Esophagus muscularis mucosa (tissue), 4 donors: ENCODE results near the gene LARP4. TPM values are rescaled to one million over a fixed set of nuclear protein-coding genes. Genes with fewer than 3 reads are reported as not detected.

Experiments used
- DNase-seq: peaks from one replicate; pipeline ENCODE4 v3.0.0-alpha.2; 2017; ENCODE audit errors: extremely low spot score
- H3K27ac ChIP-seq, 4 donors: fragments of 200-600 bp; sonication (generic); replicated peaks in 1 of 4; 1 replicate in 3 of 4; 2 replicates in 1 of 4; pipeline ENCODE4 v1.5.1; 2016 to 2019; ENCODE audit warnings: mild to moderate bottlenecking in 1 of 4
- H3K27me3 ChIP-seq, 4 donors: fragments of 200-600 bp; sonication (generic); one replicate each; pipeline versions ENCODE4 v1.5.1 to v1.6.0; 2016 to 2019
- H3K36me3 ChIP-seq, 4 donors: fragments of 200-600 bp; sonication (generic); one replicate each; pipeline ENCODE4 v1.5.1; 2016 to 2019
- H3K4me1 ChIP-seq, 4 donors: fragments of 200-600 bp; sonication (generic); one replicate each; pipeline ENCODE4 v1.5.1; 2016 to 2019
- H3K4me3 ChIP-seq, 4 donors: fragments of 200-600 bp; sonication (generic); 1 replicate in 2 of 4; 2 replicates in 2 of 4; pipeline ENCODE4 v1.5.1; 2016 to 2019; ENCODE audit warnings: mild to moderate bottlenecking in 4 of 4, moderate library complexity in 1 of 4
- H3K9me3 ChIP-seq, 4 donors: fragments of 200-600 bp; sonication (generic); 1 replicate in 3 of 4; 2 replicates in 1 of 4; pipeline ENCODE4 v1.5.1; 2016 to 2019
- CTCF ChIP-seq, 3 experiments: fragments of 200-600 bp in 2 of 3; fragments of 450-650 bp in 1 of 3; sonication (generic) in 2 of 3; IDR thresholded peaks; one replicate each; pipeline ENCODE4 v1.5.1; 2017 to 2019; ENCODE audit warnings: antibody characterized with exemption in 3 of 3, mild to moderate bottlenecking in 2 of 3, moderate library complexity in 1 of 3
- EP300 ChIP-seq: sonication (generic); formaldehyde crosslinking; IDR thresholded peaks from one replicate; pipeline ENCODE4 v1.6.1; 2017; ENCODE audit warnings: antibody characterized with exemption
- POLR2A ChIP-seq: fragments of 450-650 bp; IDR thresholded peaks from one replicate; pipeline ENCODE4 v1.6.1; 2017; ENCODE audit warnings: antibody characterized with exemption, moderate library complexity, mild to moderate bottlenecking, low read depth
- POLR2AphosphoS5 ChIP-seq, 2 donors: sonication (generic); formaldehyde crosslinking; IDR thresholded peaks; one replicate each; pipeline ENCODE4 v1.6.1; 2017; ENCODE audit warnings: antibody characterized with exemption in 2 of 2
- WGBS: methylation state at CpG from one replicate; pipeline ENCODE4 v1.1.5; 2018; 5-methylcytosine and 5-hydroxymethylcytosine counted together
- intact Hi-C: fragments of 100-400 bp; cut with DNase I; formaldehyde crosslinking; loops from one replicate; pipeline ENCODE4 v1.15.1; 2023
- total RNA-seq, 4 donors: library from RNA; depleted of rRNA; stranded (reverse); fragments of >200 nt; gene quantifications; one replicate each; pipeline versions ENCODE4 v1.1.0 to v1.2.1, GENCODE V29; 2016

The LARP4 gene
- total RNA-seq, 4 donors from 2014 or later: 29.7 to 56.7 (median 39.9) TPM

GRCh38 chr12:50452795-50453194 is 52.1 kb downstream of the LARP4 start:
- H3K9me3 ChIP-seq: no peaks in the 10 kb centered on the region
- H3K4me3 ChIP-seq: no peak overlapping the region
- intact Hi-C loops: no loop called here
- no peak overlapping the region for H3K27ac ChIP-seq
- no peak for DNase-seq
- H3K27me3 ChIP-seq: no peaks in the 10 kb centered on the region
- H3K36me3 ChIP-seq: peaks cover 41 to 82% (median 45%) of the 10 kb centered on the region in 4 donors
- TF ChIP-seq POLR2AphosphoS5 (IDR thresholded peaks at IDR 0.05) (no peak), EP300 (no peak), POLR2A (no peak), CTCF (IDR thresholded peaks at IDR 0.05) (no peak)
- no peaks in the 10 kb centered on the region for H3K4me1 ChIP-seq
- WGBS: 96% methylated on average over 5 of the region's 5 CpGs

GRCh38 chr12:50453872-50454271 is 53.2 kb downstream of the LARP4 start:
- intact Hi-C loops: no loop called here
- H3K27me3 ChIP-seq: no peaks in the 10 kb centered on the region
- no peaks in the 10 kb centered on the region for H3K9me3 ChIP-seq
- no peaks in the 10 kb centered on the region for H3K4me1 ChIP-seq
- TF ChIP-seq POLR2A: no peak
- no peak for TF ChIP-seq POLR2AphosphoS5 (IDR thresholded peaks at IDR 0.05)
- no peak for TF ChIP-seq CTCF (IDR thresholded peaks at IDR 0.05)
- TF ChIP-seq EP300: no peak
- H3K36me3 ChIP-seq: peaks cover 41 to 75% (median 42%) of the 10 kb centered on the region in 4 donors
- H3K27ac ChIP-seq: no peak overlapping the region
- DNase-seq: no peak
- H3K4me3 ChIP-seq: no peak overlapping the region
- 99% methylated on average over 5 of the region's 5 CpGs for WGBS

GRCh38 chr12:50458606-50459005 is 57.9 kb downstream of the LARP4 start:
- intact Hi-C loops: no loop called here
- peaks cover 46 to 83% (median 65%) of the 10 kb centered on the region in 4 donors for H3K36me3 ChIP-seq

GRCh38 chr12:50467439-50467838 is 66.8 kb downstream of the LARP4 start:
- 93% methylated on average over 3 of the region's 3 CpGs for WGBS
- Histone ChIP-seq H3K4me1 (no peaks in the 10 kb centered on the region), H3K36me3 (peaks cover 21 to 93% (median 83%) of the 10 kb centered on the region in 4 donors), H3K27me3 (no peaks in the 10 kb centered on the region), H3K27ac (no peak overlapping the region), H3K4me3 (no peak overlapping the region), H3K9me3 (no peaks in the 10 kb centered on the region)
- DNase-seq: no peak
- intact Hi-C loops: no loop called here
- TF ChIP-seq POLR2A (no peak), POLR2AphosphoS5 (IDR thresholded peaks at IDR 0.05) (no peak), EP300 (no peak), CTCF (IDR thresholded peaks at IDR 0.05) (no peak)

More at GRCh38 chr12:50458606-50459005, 57.9 kb downstream of the LARP4 start:
- Histone ChIP-seq H3K27ac (no peak overlapping the region), H3K27me3 (no peaks in the 10 kb centered on the region), H3K4me1 (no peaks in the 10 kb centered on the region), H3K4me3 (no peak overlapping the region), H3K9me3 (no peaks in the 10 kb centered on the region)
- TF ChIP-seq CTCF (IDR thresholded peaks at IDR 0.05): no peak
- no peak for TF ChIP-seq POLR2A
- no peak for TF ChIP-seq EP300
- TF ChIP-seq POLR2AphosphoS5 (IDR thresholded peaks at IDR 0.05): no peak
- DNase-seq: no peak

DNA sequence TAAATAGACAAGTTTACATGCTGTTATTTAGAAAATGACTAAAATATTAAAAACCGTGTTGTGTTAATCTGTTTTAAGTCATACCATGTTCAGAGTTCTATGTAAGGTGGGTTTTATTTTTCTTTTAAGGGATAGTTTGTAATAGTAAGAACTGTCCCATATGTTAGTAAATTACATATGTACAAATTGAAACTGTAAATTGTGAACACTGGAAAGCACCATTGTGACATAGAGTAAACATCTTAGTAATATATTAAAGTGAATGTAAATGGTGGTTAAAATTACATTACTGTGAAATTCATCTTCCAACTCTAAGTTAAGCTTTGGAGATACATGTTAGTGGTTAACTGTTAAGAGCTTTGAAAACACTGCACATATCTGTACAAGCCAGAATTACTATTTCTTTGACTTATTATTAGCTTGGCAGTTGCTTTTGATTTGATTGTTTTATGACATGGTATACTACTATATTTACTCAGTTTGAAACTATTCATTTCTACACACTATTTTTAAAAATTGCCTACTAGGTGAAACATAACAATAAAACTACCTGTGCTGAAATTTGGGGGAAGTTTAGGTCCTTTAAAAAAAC is 76.7 kb downstream of the LARP4 start:
- H3K9me3 ChIP-seq: no peaks in the 10 kb centered on the region
- intact Hi-C loops: no loop called here
- no peak for TF ChIP-seq POLR2AphosphoS5 (IDR thresholded peaks at IDR 0.05)
- TF ChIP-seq CTCF (IDR thresholded peaks at IDR 0.05): no peak
- TF ChIP-seq EP300: no peak
- TF ChIP-seq POLR2A: no peak
- WGBS: 81% methylated on average over 1 of the region's 1 CpG
- no peak for DNase-seq
- H3K4me3 ChIP-seq: no peak overlapping the region
- no peaks in the 10 kb centered on the region for H3K27me3 ChIP-seq
- H3K27ac ChIP-seq: no peak overlapping the region
- H3K4me1 ChIP-seq: peaks cover 0 to 15% (median 5%) of the 10 kb centered on the region in 4 donors
- H3K36me3 ChIP-seq: peaks cover 32 to 59% (median 44%) of the 10 kb centered on the region in 4 donors
